ENCODE data around the gene CCSER1. TPM values are rescaled to one million over a fixed set of nuclear protein-coding genes. Genes with fewer than 3 reads are reported as not detected.

The CCSER1 gene
- total and polyA plus RNA-seq, 2 of the 8 experiments (the other 6 are each of a cell fraction or from before 2014, with no cell fraction given): 0.26 to 0.84 TPM

- no peaks in the 10 kb centered on the region for H3K23me2 ChIP-seq (ENCODE audit: low read depth, low read length)
- FAIRE-seq: no peak
- CTCF ChIA-PET (ENCODE audit: partially characterized antibody): no interaction called here
Measured at GRCh38 chr4:91076147-91076546, 949.0 kb downstream of the CCSER1 start.

More at GRCh38 chr4:91076147-91076546, 949.0 kb downstream of the CCSER1 start:
- POLR2A ChIA-PET (ENCODE audit: partially characterized antibody): no interaction called here
- Histone ChIP-seq H4K91ac (replicated peaks; ENCODE audit: insufficient read length, low read length) (no peak overlapping the region), H3K14ac (ENCODE audit: insufficient read length) (no peak overlapping the region), H3K4me1 (replicated peaks in 1 of 4; ENCODE audit: control insufficient read depth in 3 of 4, insufficient read depth in 4 of 4, low read length in 3 of 4) (no peaks in the 10 kb centered on the region), H2AK5ac (ENCODE audit: low read depth, low read length) (no peak overlapping the region), H3K4me3 (ENCODE audit: extremely low read depth in 1 of 4, insufficient read depth in 2 of 4, low read depth in 3 of 4, low read length in 4 of 4) (no peak overlapping the region), H3K56ac (replicated peaks; ENCODE audit: insufficient read length, low read depth, low read length) (no peak overlapping the region), H3K9ac (replicated peaks in 1 of 4; ENCODE audit: extremely low read depth in 1 of 4, low read depth in 3 of 4, low read length in 3 of 4) (no peak overlapping the region), H2AFZ (ENCODE audit: low read length) (no peak overlapping the region), H3K4ac (replicated peaks; ENCODE audit: insufficient read length, low read depth, low read length) (no peak overlapping the region), H4K20me1 (replicated peaks in 1 of 2; ENCODE audit: control insufficient read depth in 1 of 2, insufficient read depth in 2 of 2, low read length in 2 of 2) (no peaks in the 10 kb centered on the region), H3K27me3 (replicated peaks in 1 of 4; ENCODE audit: control insufficient read depth in 3 of 4, extremely low read depth in 1 of 4, insufficient read depth in 3 of 4, low read length in 3 of 4) (peaks cover 0 to 1% (median 0%) of the 10 kb centered on the region in 4 experiments; a peak in 1 of 7 replicates), H3K36me3 (ENCODE audit: control insufficient read depth in 2 of 4, insufficient read depth in 4 of 4, low read length in 3 of 4) (peaks cover 0 to 9% (median 0%) of the 10 kb centered on the region in 4 experiments; a peak in 2 of 8 replicates), H3K9me3 (ENCODE audit: insufficient read depth in 2 of 2, low read depth in 1 of 2, low read length in 1 of 2) (peaks cover 15 to 21% of the 10 kb centered on the region in 2 experiments), H2BK15ac (ENCODE audit: low read length) (no peak overlapping the region), H2BK12ac (ENCODE audit: low read depth, low read length) (no peak overlapping the region), H3K79me2 (ENCODE audit: control insufficient read depth in 1 of 2, insufficient read depth in 2 of 2, low read length in 2 of 2) (no peaks in the 10 kb centered on the region), H3K79me1 (ENCODE audit: low read depth, low read length) (no peaks in the 10 kb centered on the region), H2BK20ac (ENCODE audit: low read length) (no peak overlapping the region), H4K8ac (ENCODE audit: extremely low read depth, insufficient read depth, low read length) (no peak overlapping the region), H3K4me2 (ENCODE audit: insufficient read depth in 1 of 2, low read depth in 2 of 2, low read length in 2 of 2) (no peak overlapping the region), H2BK120ac (replicated peaks; ENCODE audit: low read depth, low read length) (no peak overlapping the region), H2BK5ac (ENCODE audit: low read depth, low read length) (no peak overlapping the region), H3K18ac (ENCODE audit: extremely low read depth, low read length) (no peak overlapping the region), H4K5ac (ENCODE audit: insufficient read length, low read depth, low read length) (no peak overlapping the region), H3K27ac (ENCODE audit: low read depth, low read length) (no peak overlapping the region), H3K23ac (ENCODE audit: insufficient read length) (no peak overlapping the region)
- TF ChIP-seq SAP30 (IDR thresholded peaks at IDR 0.05; ENCODE audit: insufficient read depth, insufficient replicate concordance, low read length) (no peak), SIX5 (IDR thresholded peaks at IDR 0.05; ENCODE audit: low read depth, low read length) (no peak)
- DNase-seq (ENCODE audit: low read depth in 1 of 2, low spot score in 2 of 2): no peak
